NK-92 (cell line): Measurements from ENCODE around the gene CTCF.

ENCODE experiments used
- DNase-seq: peaks from one replicate; lab custom pipeline; 2025; ENCODE audit not compliant: unreplicated experiment; lab: John Stamatoyannopoulos, UW

The CTCF gene

GRCh38 chr16:67548265-67549126 is 13.8 kb upstream of the CTCF start:
- DNase-seq, result no peak

GRCh38 chr16:67549240-67549639 is 13.1 kb upstream of the CTCF start:
- no peak for DNase-seq

GRCh38 chr16:67549936-67550335 is 12.4 kb upstream of the CTCF start:
- no peak for DNase-seq

- DNase-seq, result no peak
Measured at GRCh38 chr16:67551091-67551490, 11.2 kb upstream of the CTCF start.

- DNase-seq, result no peak
Measured at GRCh38 chr16:67551972-67552371, 10.4 kb upstream of the CTCF start.

- DNase-seq, result no peak
Measured at GRCh38 chr16:67552476-67552875, 9.8 kb upstream of the CTCF start.

GRCh38 chr16:67555795-67556212 is 6.5 kb upstream of the CTCF start:
- DNase-seq, result no peak

GRCh38 chr16:67558859-67559258 is 3.5 kb upstream of the CTCF start:
- no peak for DNase-seq

GRCh38 chr16:67560827-67561342 is 1.4 kb upstream of the CTCF start:
- no peak for DNase-seq

GRCh38 chr16:67561501-67561823 is 864 bp upstream of the CTCF start:
- DNase-seq, result no peak

- peak; percentile 85 for DNase-seq
Measured at GRCh38 chr16:67561824-67562525, 351 bp upstream of the CTCF start.

- DNase-seq, result no peak
Measured at GRCh38 chr16:67562918-67563707, 787 bp downstream of the CTCF start.

GRCh38 chr16:67563708-67564468 is 1.6 kb downstream of the CTCF start:
- no peak for DNase-seq

GRCh38 chr16:67565470-67566100 is 3.3 kb downstream of the CTCF start:
- DNase-seq, result no peak

GRCh38 chr16:67571464-67571863 is 9.1 kb downstream of the CTCF start:
- DNase-seq, result no peak

GRCh38 chr16:67571981-67572431 is 9.7 kb downstream of the CTCF start:
- no peak for DNase-seq

GRCh38 chr16:67579686-67580085 is 17.4 kb downstream of the CTCF start:
- DNase-seq, result no peak

- no peak for DNase-seq
Measured at GRCh38 chr16:67580202-67580601, 17.9 kb downstream of the CTCF start.

- DNase-seq, result no peak
Measured at GRCh38 chr16:67593288-67593687, 31.0 kb downstream of the CTCF start.

- DNase-seq, result no peak
Measured at GRCh38 chr16:67593701-67594100, 31.4 kb downstream of the CTCF start.
